ENCODE results near the gene HSPA12B.

HSPA12B gene, protein sequence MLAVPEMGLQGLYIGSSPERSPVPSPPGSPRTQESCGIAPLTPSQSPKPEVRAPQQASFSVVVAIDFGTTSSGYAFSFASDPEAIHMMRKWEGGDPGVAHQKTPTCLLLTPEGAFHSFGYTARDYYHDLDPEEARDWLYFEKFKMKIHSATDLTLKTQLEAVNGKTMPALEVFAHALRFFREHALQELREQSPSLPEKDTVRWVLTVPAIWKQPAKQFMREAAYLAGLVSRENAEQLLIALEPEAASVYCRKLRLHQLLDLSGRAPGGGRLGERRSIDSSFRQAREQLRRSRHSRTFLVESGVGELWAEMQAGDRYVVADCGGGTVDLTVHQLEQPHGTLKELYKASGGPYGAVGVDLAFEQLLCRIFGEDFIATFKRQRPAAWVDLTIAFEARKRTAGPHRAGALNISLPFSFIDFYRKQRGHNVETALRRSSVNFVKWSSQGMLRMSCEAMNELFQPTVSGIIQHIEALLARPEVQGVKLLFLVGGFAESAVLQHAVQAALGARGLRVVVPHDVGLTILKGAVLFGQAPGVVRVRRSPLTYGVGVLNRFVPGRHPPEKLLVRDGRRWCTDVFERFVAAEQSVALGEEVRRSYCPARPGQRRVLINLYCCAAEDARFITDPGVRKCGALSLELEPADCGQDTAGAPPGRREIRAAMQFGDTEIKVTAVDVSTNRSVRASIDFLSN
- 0 to 0.67 (median 0) reads per million in 9 experiments for total RNA-seq

DNA sequence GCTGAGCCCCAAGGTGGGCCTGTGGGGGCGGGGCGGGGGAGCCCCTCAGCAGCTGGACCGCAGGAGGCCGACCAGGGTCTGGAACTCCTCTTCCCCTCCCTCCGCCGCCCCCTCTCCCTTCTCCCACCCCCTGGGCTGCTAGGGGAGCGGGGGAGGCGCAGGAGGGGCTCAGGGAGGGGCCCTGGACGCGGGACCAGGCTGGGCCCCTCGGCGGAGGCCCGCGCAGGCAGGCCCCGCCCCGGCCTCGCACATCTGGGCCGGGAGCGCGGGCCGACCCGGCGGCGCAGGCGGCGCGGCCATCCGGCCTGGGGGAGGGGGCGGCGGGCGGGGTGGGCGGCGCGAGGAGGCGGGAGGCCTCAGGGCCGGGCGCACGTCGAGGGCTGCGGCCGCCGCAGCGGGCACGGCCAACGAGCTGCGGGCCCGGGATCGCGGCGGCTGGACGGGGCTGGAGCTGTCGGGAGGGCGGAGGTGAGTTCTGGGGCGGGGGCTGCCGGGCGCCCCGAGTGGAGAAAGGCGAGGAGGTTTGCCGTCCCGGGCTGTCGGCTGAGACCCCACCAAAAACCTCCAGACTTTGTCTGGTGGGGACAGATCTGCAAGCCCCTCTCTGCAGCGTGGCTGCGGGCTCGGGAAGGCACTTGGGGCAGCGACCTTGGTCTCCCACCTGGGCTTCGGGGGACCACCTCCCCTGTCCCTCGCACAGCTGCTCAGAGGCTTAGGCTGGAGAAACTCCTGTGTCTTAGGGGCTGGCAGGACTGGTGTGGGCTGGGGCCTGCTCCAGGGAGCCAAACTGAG lies at the start of gene HSPA12B:
Gene HSPA12B (plus strand): TSS at position 359 of the 792 bp plus-strand sequence. CDS start 5,990 bp downstream, outside the sequence.
- Mint-ChIP-seq H3K27me3 (peaks cover 42 to 66% of the 10 kb centered on the region in 2 donors), H3K27ac (no peak within 1 kb of the TSS), H3K36me3 (ENCODE audit: insufficient read depth) (peaks cover 6% of the 10 kb centered on the region), H3K9me3 (no peaks in the 10 kb centered on the region), H3K4me1 (ENCODE audit: low read depth in 2 of 2) (peaks cover 0 to 3% of the 10 kb centered on the region in 2 donors), H3K4me3 (no peak within 1 kb of the TSS)
- no peak for DNase-seq
- no peak for ATAC-seq (replicated peaks)

DNA sequence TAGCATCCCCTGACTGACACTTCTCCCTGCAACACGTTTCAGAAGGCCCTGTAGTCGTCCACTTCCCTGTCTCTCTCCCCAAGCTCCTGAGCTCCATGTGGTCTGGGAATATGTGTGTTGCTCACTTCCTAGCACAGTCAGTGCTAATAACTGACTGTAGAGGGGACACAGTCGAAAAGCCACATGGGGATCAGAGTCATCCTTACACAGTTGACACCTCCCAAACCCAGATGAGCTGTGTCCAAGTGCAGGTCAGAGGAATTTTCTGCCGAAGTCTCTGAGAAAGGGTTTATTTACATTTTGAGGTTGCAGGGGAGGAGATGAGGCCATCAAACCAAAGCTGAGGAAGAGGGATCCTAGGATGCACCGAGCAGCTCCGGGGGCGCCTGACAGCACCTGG lies 47.1 kb upstream of the HSPA12B start:
- no peaks in the 10 kb centered on the region for H3K9me3 Mint-ChIP-seq
- H3K4me3 Mint-ChIP-seq = no peak overlapping the region
- peaks cover 44 to 72% of the 10 kb centered on the region in 2 donors for H3K27me3 Mint-ChIP-seq
- no peaks in the 10 kb centered on the region for H3K36me3 Mint-ChIP-seq (ENCODE audit: insufficient read depth)
- ATAC-seq (replicated peaks) (no peak), DNase-seq (no peak)
- H3K4me1 Mint-ChIP-seq (ENCODE audit: low read depth in 2 of 2) = peaks cover 0 to 10% of the 10 kb centered on the region in 2 donors
- H3K27ac Mint-ChIP-seq = no peak overlapping the region

DNA sequence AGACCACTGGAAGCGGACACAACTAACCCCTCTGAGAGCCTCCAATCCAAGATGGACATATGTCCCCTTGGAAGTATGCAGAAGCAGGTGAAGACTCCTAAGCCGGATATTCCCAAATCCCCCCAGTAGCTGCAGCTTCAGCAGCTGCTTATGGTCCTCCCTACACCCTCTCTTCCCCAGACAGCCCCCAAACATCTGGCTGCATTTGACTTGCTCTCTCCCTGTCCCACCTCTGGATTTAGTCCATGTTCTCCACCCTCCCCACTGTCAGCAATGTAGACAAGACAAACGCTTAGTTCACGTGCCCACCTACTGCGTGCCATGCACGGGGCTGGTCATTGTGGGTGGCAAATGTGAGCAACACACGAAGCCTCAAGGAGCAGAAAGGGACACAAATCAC lies 46.1 kb upstream of the HSPA12B start:
- peaks cover 33 to 61% of the 10 kb centered on the region in 2 donors for H3K27me3 Mint-ChIP-seq
- H3K27ac Mint-ChIP-seq = no peak overlapping the region

DNA sequence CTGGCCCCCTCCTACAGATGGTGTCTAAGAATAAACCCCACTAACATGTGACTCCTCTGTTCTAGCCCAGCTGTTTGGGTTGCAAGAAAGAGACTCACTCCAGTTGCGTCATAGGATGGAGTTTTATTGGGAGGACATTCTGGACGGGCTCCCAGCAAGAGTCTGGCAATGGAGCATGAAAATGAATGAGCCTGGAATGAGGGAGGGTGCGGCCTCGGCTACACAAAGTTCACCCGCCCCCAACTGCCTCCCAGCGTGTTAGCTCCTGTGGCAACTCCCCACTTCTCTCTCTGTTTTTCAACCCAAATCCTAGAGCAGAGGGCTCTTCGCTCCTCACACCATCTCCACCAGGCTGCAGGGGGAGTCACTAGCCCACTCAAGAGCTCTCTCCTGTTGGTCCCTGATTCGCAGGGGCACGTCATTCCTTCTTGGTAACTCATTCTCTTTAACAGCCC lies 45.6 kb upstream of the HSPA12B start:
- Mint-ChIP-seq H3K4me3 (no peak overlapping the region), H3K9me3 (no peaks in the 10 kb centered on the region), H3K36me3 (ENCODE audit: insufficient read depth) (no peaks in the 10 kb centered on the region), H3K27me3 (peaks cover 32 to 57% of the 10 kb centered on the region in 2 donors), H3K27ac (no peak overlapping the region), H3K4me1 (ENCODE audit: low read depth in 2 of 2) (peaks cover 0 to 6% of the 10 kb centered on the region in 2 donors)
- ATAC-seq (replicated peaks) (no peak), DNase-seq (no peak)

More for the DNA sequence above, 46.1 kb upstream of the HSPA12B start:
- ATAC-seq (replicated peaks) (no peak), DNase-seq (no peak)
- no peak overlapping the region for H3K4me3 Mint-ChIP-seq
- peaks cover 0 to 6% of the 10 kb centered on the region in 2 donors for H3K4me1 Mint-ChIP-seq (ENCODE audit: low read depth in 2 of 2)
- H3K36me3 Mint-ChIP-seq (ENCODE audit: insufficient read depth) = no peaks in the 10 kb centered on the region
- H3K9me3 Mint-ChIP-seq = no peaks in the 10 kb centered on the region

DNA sequence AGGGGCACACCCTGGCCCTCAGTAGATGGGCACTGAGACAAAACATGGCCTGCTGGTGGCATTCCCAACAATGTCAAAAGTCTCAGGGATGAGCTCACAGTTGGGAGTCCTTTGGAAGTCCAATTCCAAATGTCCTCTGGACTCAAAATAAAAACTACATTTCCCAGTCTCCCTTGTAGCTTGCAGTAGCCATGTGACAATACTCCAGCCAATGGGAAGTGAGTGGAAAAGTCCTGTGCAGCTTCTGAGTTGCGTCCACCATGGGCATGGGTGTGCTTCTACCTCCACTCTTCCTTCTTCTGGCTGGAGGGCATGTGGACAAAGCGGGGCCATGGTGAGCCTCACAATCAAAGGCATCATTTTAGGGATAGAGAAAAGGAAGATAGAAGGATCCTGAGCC lies 44.8 kb upstream of the HSPA12B start:
- Mint-ChIP-seq H3K4me1 (ENCODE audit: low read depth in 2 of 2) (peaks cover 0 to 6% of the 10 kb centered on the region in 2 donors), H3K27ac (no peak overlapping the region), H3K4me3 (no peak overlapping the region), H3K9me3 (no peaks in the 10 kb centered on the region), H3K27me3 (peaks cover 28 to 57% of the 10 kb centered on the region in 2 donors), H3K36me3 (ENCODE audit: insufficient read depth) (no peaks in the 10 kb centered on the region)
- DNase-seq (no peak), ATAC-seq (replicated peaks) (no peak)

DNA sequence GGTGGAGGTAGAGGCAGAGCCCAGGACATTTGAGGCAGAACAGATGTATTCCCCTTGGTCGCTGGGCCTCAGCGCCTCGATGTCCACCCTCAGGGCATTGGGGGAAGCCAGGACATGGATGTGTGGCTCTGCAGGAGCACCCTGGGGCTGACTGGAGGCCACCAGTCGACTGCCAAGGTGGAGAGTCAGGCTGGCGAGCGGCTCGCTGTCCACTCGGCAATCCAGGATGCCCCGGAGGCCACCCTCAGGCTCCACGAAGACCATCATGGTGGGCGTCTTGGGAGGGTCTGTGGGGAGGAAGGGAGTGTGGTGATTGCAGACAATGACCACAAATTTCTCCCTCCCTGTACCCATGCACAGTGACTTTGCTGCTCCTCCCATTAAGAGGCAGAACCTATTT lies 42.5 kb upstream of the HSPA12B start:
- Mint-ChIP-seq H3K4me1 (ENCODE audit: low read depth in 2 of 2) (peaks cover 0 to 6% of the 10 kb centered on the region in 2 donors), H3K27ac (no peak overlapping the region), H3K9me3 (no peaks in the 10 kb centered on the region), H3K4me3 (no peak overlapping the region), H3K27me3 (peaks cover 12 to 35% of the 10 kb centered on the region in 2 donors), H3K36me3 (ENCODE audit: insufficient read depth) (no peaks in the 10 kb centered on the region)
- ATAC-seq (replicated peaks) (no peak), DNase-seq (no peak)

DNA sequence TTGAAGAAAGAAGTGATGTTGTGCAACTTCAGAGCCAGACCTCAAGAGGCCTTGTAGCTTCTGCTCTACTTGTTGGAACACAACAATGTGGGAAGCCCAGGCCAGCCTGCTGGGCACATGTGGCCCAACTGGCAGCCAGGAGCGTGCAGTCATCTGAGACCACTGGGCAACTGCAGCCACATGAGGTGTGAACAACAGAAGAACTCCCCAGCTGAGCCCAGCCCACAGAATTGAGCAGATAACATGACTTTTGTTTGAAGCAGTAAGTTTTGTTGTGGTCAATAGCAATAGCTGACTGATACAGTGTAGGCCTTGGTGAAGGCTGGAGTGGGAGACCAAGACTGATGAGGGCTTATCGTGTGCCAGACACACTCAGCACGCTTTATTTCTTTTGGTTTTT lies 42.1 kb upstream of the HSPA12B start:
- DNase-seq (no peak), ATAC-seq (replicated peaks) (no peak)
- Mint-ChIP-seq H3K4me3 (no peak overlapping the region), H3K27me3 (peaks cover 12 to 30% of the 10 kb centered on the region in 2 donors), H3K9me3 (no peaks in the 10 kb centered on the region), H3K27ac (no peak overlapping the region), H3K4me1 (ENCODE audit: low read depth in 2 of 2) (peaks cover 0 to 6% of the 10 kb centered on the region in 2 donors), H3K36me3 (ENCODE audit: insufficient read depth) (no peaks in the 10 kb centered on the region)

DNA sequence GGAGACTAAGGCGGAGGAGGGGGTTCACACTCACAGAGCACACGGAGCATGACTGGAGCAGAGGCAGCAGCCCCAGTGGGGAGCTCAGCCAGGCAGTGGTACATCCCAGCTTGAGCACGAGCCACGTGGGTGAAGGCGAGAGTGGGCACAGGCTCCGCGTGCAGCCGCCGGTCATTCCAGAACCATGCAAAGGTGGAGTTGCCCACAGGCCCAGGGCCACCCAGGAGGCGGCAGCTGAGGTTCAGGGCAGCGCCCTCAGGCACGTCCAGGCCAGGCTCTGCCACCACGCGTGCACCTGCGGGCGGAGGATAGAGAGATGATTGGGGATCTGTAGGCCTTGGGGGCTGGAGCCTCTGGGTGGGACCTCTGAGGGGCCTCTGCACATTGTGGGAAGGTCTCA lies 41.2 kb upstream of the HSPA12B start:
- Mint-ChIP-seq H3K36me3 (ENCODE audit: insufficient read depth) (no peaks in the 10 kb centered on the region), H3K27me3 (peaks cover 11 to 21% of the 10 kb centered on the region in 2 donors), H3K9me3 (no peaks in the 10 kb centered on the region), H3K4me1 (ENCODE audit: low read depth in 2 of 2) (peaks cover 0 to 6% of the 10 kb centered on the region in 2 donors), H3K4me3 (no peak overlapping the region), H3K27ac (no peak overlapping the region)
- DNase-seq = no peak
- ATAC-seq (replicated peaks) = no peak

DNA sequence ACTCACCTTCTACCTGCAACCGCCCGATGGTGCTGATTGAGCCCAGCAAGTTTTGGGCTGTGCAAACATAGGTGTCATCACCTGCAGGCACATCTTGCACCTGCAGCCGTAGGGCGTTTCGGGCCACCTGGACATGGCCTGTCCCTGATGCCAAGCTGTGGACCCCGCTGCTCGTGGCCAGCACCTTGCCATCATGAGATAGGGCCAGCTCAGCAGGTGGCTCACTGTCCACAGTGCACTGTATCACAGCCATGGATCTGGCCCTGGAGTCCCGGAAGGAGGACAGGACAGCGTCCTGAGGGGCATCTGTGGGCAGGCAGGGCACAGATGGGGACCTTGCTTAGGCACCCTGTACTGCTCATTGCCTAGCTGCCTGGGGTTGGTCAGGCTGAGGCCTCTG lies 40.6 kb upstream of the HSPA12B start:
- ATAC-seq (replicated peaks) (no peak), DNase-seq (no peak)
- H3K4me1 Mint-ChIP-seq (ENCODE audit: low read depth in 2 of 2) = peaks cover 0 to 6% of the 10 kb centered on the region in 2 donors
- H3K9me3 Mint-ChIP-seq = no peaks in the 10 kb centered on the region
- no peaks in the 10 kb centered on the region for H3K36me3 Mint-ChIP-seq (ENCODE audit: insufficient read depth)
- no peak overlapping the region for H3K4me3 Mint-ChIP-seq
- peaks cover 5 to 16% of the 10 kb centered on the region in 2 donors for H3K27me3 Mint-ChIP-seq
- H3K27ac Mint-ChIP-seq = no peak overlapping the region

DNA sequence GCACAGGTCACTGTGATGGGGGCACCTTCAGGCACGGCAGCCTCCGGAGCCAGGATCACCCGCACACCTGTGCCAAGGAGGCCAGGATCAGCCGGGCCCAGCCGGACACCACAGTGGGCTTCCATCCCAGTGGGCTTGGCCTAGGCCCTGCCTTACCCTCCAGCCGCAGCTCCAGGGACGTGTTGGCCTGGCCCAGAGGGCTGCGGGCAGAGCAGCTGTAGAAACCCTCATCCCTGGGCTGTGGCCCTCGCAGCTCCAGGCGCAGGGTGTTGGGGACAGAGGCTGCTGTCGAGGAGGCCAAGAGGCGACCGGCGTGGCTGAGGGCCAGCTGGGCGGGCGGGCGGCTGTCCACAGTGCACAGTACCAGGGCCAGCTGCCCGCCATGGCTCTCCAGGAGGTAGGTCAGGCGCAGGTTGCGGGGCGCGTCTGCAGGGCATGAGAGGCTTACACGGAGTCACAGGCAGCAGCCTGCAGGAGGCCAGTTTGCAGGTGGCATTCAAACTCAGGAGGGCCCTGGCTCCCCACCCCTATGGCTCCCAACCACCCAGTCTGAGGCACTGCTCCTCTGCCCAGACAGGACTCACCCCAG lies 39.7 kb upstream of the HSPA12B start:
- Mint-ChIP-seq H3K27me3 (peaks cover 0 to 6% of the 10 kb centered on the region in 2 donors), H3K9me3 (no peaks in the 10 kb centered on the region), H3K4me3 (no peak overlapping the region), H3K4me1 (ENCODE audit: low read depth in 2 of 2) (peaks cover 0 to 5% of the 10 kb centered on the region in 2 donors), H3K27ac (no peak overlapping the region), H3K36me3 (ENCODE audit: insufficient read depth) (no peaks in the 10 kb centered on the region)
- ATAC-seq (replicated peaks) (no peak), DNase-seq (no peak)

DNA sequence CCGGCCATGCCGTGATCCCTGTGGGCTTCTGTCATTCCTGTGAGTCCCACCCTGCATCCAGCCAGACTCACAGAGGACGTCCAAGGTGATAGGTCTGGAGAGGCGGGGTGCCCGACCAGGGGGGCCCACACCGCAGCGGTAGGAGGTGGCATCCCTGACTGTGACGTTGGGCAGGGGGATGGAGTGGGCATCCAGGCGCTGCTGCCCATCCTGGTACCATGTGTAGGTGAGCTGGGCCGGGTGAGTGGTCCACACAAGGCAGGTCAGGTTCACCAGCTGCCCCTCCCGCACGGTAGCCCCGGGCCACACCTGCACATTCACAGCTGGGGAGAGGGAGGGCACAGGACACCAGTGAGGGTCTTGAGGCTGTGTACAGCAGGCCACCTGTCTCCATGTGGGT lies 39.1 kb upstream of the HSPA12B start:
- H3K4me3 Mint-ChIP-seq = no peak overlapping the region
- no peaks in the 10 kb centered on the region for H3K36me3 Mint-ChIP-seq (ENCODE audit: insufficient read depth)
- ATAC-seq (replicated peaks) (no peak), DNase-seq (no peak)
- peaks cover 0 to 2% of the 10 kb centered on the region in 2 donors for H3K27me3 Mint-ChIP-seq
- no peaks in the 10 kb centered on the region for H3K9me3 Mint-ChIP-seq
- H3K4me1 Mint-ChIP-seq (ENCODE audit: low read depth in 2 of 2) = peaks cover 0 to 2% of the 10 kb centered on the region in 2 donors
- no peak overlapping the region for H3K27ac Mint-ChIP-seq

DNA sequence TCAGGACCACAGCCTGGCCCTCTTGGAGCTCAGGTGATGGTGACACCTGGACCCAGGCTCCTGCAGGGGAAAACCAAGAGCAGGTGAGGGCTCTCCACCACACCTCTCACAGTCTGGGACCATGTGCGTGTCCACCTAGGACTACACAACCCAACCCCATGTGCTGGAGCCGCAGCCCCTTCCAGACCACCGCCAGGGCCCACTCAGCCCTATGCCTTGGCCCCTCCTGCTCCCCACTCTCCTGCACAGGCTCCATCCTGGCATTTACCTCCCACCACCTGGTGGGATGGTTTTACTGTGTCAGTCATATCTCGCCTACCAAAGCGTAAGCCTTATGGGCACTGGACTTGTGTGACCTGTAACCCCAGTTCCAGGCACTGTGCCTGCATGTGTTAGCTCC lies 37.6 kb upstream of the HSPA12B start:
- Mint-ChIP-seq H3K9me3 (no peaks in the 10 kb centered on the region), H3K4me3 (no peak overlapping the region), H3K36me3 (ENCODE audit: insufficient read depth) (no peaks in the 10 kb centered on the region), H3K27me3 (peaks cover 0 to 13% of the 10 kb centered on the region in 2 donors), H3K4me1 (ENCODE audit: low read depth in 2 of 2) (no peaks in the 10 kb centered on the region), H3K27ac (no peak overlapping the region)
- DNase-seq (no peak), ATAC-seq (replicated peaks) (no peak)

DNA sequence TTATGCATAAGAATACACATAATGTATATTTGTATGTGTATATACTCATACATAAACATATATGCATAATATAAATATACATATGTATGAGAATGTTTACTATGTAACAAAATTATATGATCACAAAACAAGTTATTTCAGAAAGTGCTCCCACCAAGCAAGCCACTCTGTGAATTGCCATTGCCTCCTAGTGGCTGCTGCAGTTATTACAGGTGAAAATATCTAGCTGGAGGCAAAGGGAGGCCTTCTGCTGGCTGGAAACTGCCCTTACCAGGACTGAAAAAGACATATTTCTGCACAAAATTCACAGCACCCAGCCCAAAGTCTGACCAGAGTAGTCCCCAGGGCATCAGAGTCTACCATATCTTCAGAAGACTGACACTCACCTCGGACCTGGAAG lies 36.3 kb upstream of the HSPA12B start:
- DNase-seq (no peak), ATAC-seq (replicated peaks) (no peak)
- H3K4me3 Mint-ChIP-seq = no peak overlapping the region
- no peaks in the 10 kb centered on the region for H3K9me3 Mint-ChIP-seq
- H3K36me3 Mint-ChIP-seq (ENCODE audit: insufficient read depth) = no peaks in the 10 kb centered on the region
- no peaks in the 10 kb centered on the region for H3K4me1 Mint-ChIP-seq (ENCODE audit: low read depth in 2 of 2)
- no peak overlapping the region for H3K27ac Mint-ChIP-seq
- H3K27me3 Mint-ChIP-seq = peaks cover 0 to 13% of the 10 kb centered on the region in 2 donors
